ENCODE measurements around the gene MPZL1. TPM values are rescaled to one million over a fixed set of nuclear protein-coding genes. Genes with fewer than 3 reads are reported as not detected.

MPZL1 gene
- total RNA-seq, 1 donor from 2014 or later: 69.7 TPM

- no peak overlapping the region for H3K27ac ChIP-seq
- H3K4me1 ChIP-seq: no peaks in the 10 kb centered on the region
- DNase-seq (ENCODE audit: extremely low spot score in 2 of 2): no peak
- H3K4me3 ChIP-seq: no peak overlapping the region
- no peaks in the 10 kb centered on the region for H3K36me3 ChIP-seq
- TF ChIP-seq POLR2AphosphoS5 (IDR thresholded peaks at IDR 0.05; ENCODE audit: insufficient read depth in 1 of 2, low read depth in 1 of 2) (no peak), POLR2A (IDR thresholded peaks at IDR 0.05) (no peak), CTCF (IDR thresholded peaks at IDR 0.05) (no peak)
- no peaks in the 10 kb centered on the region for H3K27me3 ChIP-seq
- H3K9me3 ChIP-seq: no peaks in the 10 kb centered on the region
- intact Hi-C loops (cut with DNase I): no loop called here
Measured at GRCh38 chr1:167679714-167680113, 42.1 kb upstream of the MPZL1 start.

- no peaks in the 10 kb centered on the region for H3K4me1 ChIP-seq
- no peaks in the 10 kb centered on the region for H3K9me3 ChIP-seq
- H3K27ac ChIP-seq: no peak overlapping the region
- no peaks in the 10 kb centered on the region for H3K27me3 ChIP-seq
- H3K36me3 ChIP-seq: no peaks in the 10 kb centered on the region
- H3K4me3 ChIP-seq: no peak overlapping the region
- intact Hi-C loops (cut with DNase I): no loop called here
- DNase-seq (ENCODE audit: extremely low spot score in 2 of 2): no peak
- TF ChIP-seq CTCF (IDR thresholded peaks at IDR 0.05): no peak
- TF ChIP-seq POLR2AphosphoS5 (IDR thresholded peaks at IDR 0.05; ENCODE audit: insufficient read depth in 1 of 2, low read depth in 1 of 2): no peak
- TF ChIP-seq POLR2A (IDR thresholded peaks at IDR 0.05): no peak
Measured at GRCh38 chr1:167681024-167681423, 40.8 kb upstream of the MPZL1 start.

- Histone ChIP-seq H3K36me3 (no peaks in the 10 kb centered on the region), H3K27me3 (no peaks in the 10 kb centered on the region), H3K4me1 (no peaks in the 10 kb centered on the region), H3K9me3 (no peaks in the 10 kb centered on the region), H3K27ac (no peak overlapping the region), H3K4me3 (no peak overlapping the region)
- DNase-seq (ENCODE audit: extremely low spot score in 2 of 2): no peak
- intact Hi-C loops (cut with DNase I): no loop called here
- TF ChIP-seq POLR2A (IDR thresholded peaks at IDR 0.05): no peak
- no peak for TF ChIP-seq CTCF (IDR thresholded peaks at IDR 0.05)
- no peak for TF ChIP-seq POLR2AphosphoS5 (IDR thresholded peaks at IDR 0.05; ENCODE audit: insufficient read depth in 1 of 2, low read depth in 1 of 2)
Measured at GRCh38 chr1:167681451-167682098, 40.2 kb upstream of the MPZL1 start.

GRCh38 chr1:167683226-167683625 is 38.6 kb upstream of the MPZL1 start:
- Histone ChIP-seq H3K4me1 (no peaks in the 10 kb centered on the region), H3K36me3 (no peaks in the 10 kb centered on the region), H3K27me3 (no peaks in the 10 kb centered on the region), H3K4me3 (no peak overlapping the region), H3K9me3 (no peaks in the 10 kb centered on the region), H3K27ac (no peak overlapping the region)
- DNase-seq (ENCODE audit: extremely low spot score in 2 of 2): no peak
- intact Hi-C loops (cut with DNase I): no loop called here
- no peak for TF ChIP-seq POLR2AphosphoS5 (IDR thresholded peaks at IDR 0.05; ENCODE audit: insufficient read depth in 1 of 2, low read depth in 1 of 2)
- TF ChIP-seq POLR2A (IDR thresholded peaks at IDR 0.05): no peak
- TF ChIP-seq CTCF (IDR thresholded peaks at IDR 0.05): no peak

- DNase-seq (ENCODE audit: extremely low spot score in 2 of 2): no peak
- Histone ChIP-seq H3K36me3 (no peaks in the 10 kb centered on the region), H3K4me3 (no peak overlapping the region), H3K27ac (no peak overlapping the region), H3K27me3 (no peaks in the 10 kb centered on the region), H3K9me3 (no peaks in the 10 kb centered on the region), H3K4me1 (no peaks in the 10 kb centered on the region)
- TF ChIP-seq POLR2A (IDR thresholded peaks at IDR 0.05) (no peak), POLR2AphosphoS5 (IDR thresholded peaks at IDR 0.05; ENCODE audit: insufficient read depth in 1 of 2, low read depth in 1 of 2) (no peak), CTCF (IDR thresholded peaks at IDR 0.05) (no peak)
- intact Hi-C loops (cut with DNase I): no loop called here
Measured at GRCh38 chr1:167683641-167684502, 37.9 kb upstream of the MPZL1 start.

Data from vagina (tissue), 2 donors.